Stimulated activated CD8-positive, alpha-beta memory T cell treated with anti-CD3 and anti-CD28 coated beads, Interleukin-12 subunit alpha, Interleukin-12 subunit beta, amount 100 ng/mL, for 4 hours (primary cell): ENCODE results near the gene TMEM253.
A peak's percentile ranks its signal among the peaks of the same experiment; 100 is the strongest.

Source experiments
- DNase-seq: peaks from one replicate; pipeline ENCODE4 v3.0.0-alpha.2; 2020; ENCODE audit warnings: low read depth

The TMEM253 gene

GRCh38 chr14:21104448-21105060 is 3.7 kb downstream of the TMEM253 start:
- peak; percentile 43 for DNase-seq

GRCh38 chr14:21105095-21105494 is 4.2 kb downstream of the TMEM253 start:
- DNase-seq: no peak

- no peak for DNase-seq
Measured at GRCh38 chr14:21106176-21106497, 5.3 kb downstream of the TMEM253 start.

- DNase-seq: peak; percentile 53
Measured at GRCh38 chr14:21106498-21107282, 5.8 kb downstream of the TMEM253 start.

GRCh38 chr14:21107283-21107800 is 6.5 kb downstream of the TMEM253 start:
- no peak for DNase-seq

- DNase-seq: no peak
Measured at GRCh38 chr14:21108791-21109190, 7.9 kb downstream of the TMEM253 start.

GRCh38 chr14:21109377-21110138 is 8.7 kb downstream of the TMEM253 start:
- DNase-seq: no peak

- no peak for DNase-seq
Measured at GRCh38 chr14:21112255-21112654, 11.4 kb downstream of the TMEM253 start.

GRCh38 chr14:21113369-21113768 is 12.5 kb downstream of the TMEM253 start:
- no peak for DNase-seq

- no peak for DNase-seq
Measured at GRCh38 chr14:21118933-21119332, 18.1 kb downstream of the TMEM253 start.

- DNase-seq: no peak
Measured at GRCh38 chr14:21120686-21121085, 19.8 kb downstream of the TMEM253 start.

- no peak for DNase-seq
Measured at GRCh38 chr14:21121122-21121521, 20.3 kb downstream of the TMEM253 start.

GRCh38 chr14:21123429-21123828 is 22.6 kb downstream of the TMEM253 start:
- no peak for DNase-seq

- no peak for DNase-seq
Measured at GRCh38 chr14:21133901-21134300, 33.0 kb downstream of the TMEM253 start.

GRCh38 chr14:21136024-21136423 is 35.2 kb downstream of the TMEM253 start:
- DNase-seq: no peak

GRCh38 chr14:21142357-21142756 is 41.5 kb downstream of the TMEM253 start:
- no peak for DNase-seq

GRCh38 chr14:21145437-21145836 is 44.6 kb downstream of the TMEM253 start:
- DNase-seq: no peak

- no peak for DNase-seq
Measured at GRCh38 chr14:21149641-21150367, 48.9 kb downstream of the TMEM253 start.
